Activated effector memory CD4-positive, alpha-beta T cell treated with Interleukin-2 at 50 U/mL for 16 hours (primary cell): Measurements from ENCODE around the gene KIF19.

Experiments used
- DNase-seq: peaks from one replicate; pipeline ENCODE4 v3.0.0-alpha.2; 2020

The KIF19 gene

GRCh38 chr17:74305865-74306654 lies 20.0 kb upstream of the KIF19 start:
- no peak for DNase-seq

GRCh38 chr17:74307984-74308773 lies 17.8 kb upstream of the KIF19 start:
- no peak for DNase-seq

GRCh38 chr17:74309902-74310301 lies 16.1 kb upstream of the KIF19 start:
- DNase-seq = no peak

DNA sequence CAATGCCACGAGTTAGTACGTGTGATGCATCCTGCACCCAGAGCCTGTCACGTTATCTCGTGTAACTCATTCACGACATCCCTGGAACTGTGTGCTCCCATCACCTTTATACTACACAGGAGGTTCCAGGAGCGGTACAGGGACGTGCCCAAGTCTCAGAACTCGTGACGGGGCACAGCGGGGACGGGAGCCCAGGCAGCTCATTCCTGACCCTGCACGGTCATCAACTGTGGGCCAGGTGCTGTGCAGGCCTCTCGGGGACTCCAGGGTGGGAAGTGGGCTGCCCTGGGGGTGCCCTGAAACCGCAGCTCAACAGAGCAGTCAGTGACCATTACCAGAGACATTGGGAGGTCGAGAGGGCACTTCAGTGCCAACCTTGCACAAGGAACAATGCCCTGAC lies 11.1 kb upstream of the KIF19 start:
- DNase-seq = no peak

DNA sequence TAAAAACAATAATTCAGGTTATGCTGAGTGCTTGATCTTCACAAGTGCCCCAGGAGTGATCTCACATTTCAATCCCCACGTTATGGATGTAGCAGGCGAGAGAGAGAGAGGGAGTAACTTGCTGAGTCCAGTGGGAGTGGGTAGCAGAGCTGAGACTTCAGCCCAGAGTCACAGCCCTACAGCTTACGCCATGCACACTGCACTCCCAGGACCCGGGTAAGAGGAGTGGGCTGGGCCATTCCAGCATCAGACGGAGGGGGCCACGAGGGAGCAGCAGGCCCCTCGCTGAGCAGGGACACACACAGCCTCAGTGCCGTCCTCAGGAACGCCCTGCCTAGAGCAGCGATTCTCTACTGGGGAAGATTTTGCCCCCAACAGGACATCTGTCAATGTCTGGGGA lies 9.8 kb upstream of the KIF19 start:
- no peak for DNase-seq

GRCh38 chr17:74317071-74317470 lies 9.0 kb upstream of the KIF19 start:
- no peak for DNase-seq

- no peak for DNase-seq
Observed at GRCh38 chr17:74318391-74318790, 7.6 kb upstream of the KIF19 start.

DNA sequence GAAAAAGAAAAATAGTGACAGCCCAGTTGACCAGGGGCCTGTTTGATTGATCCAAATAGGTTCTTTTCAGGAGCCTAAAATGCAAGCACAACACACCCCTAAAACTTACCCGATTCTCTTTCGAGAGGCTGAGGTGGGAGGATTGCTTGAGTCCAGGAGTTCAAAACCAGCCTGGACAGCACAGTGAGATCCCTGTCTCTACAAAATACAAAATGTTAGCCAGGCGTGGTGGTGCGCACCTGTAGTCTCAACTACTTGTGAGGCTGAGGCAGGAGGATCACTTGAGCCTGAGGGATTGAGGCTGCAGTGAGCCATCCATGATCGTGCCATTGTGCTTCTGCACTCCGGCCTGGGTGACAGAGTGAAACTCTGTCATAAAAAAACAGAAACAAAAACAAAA lies 1.5 kb upstream of the KIF19 start:
- no peak for DNase-seq

DNA sequence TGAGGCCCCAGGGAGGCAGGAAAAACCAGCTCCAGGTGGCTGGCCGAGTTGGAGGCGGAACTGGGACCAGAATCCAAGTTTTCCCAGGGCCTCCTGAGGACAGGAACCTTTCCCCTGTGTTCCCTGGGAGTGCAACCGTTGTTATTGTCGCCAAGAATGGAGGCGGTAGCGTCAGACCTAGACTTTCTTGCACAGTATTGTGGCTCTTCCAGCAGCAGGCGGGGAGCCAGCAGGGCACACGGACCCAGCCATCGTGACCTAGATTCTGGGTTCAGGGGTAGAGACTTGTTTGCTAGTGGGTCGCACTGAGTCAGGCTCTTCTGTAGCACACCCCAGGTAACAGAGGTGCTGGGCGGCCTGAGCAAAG lies 667 bp upstream of the KIF19 start:
- DNase-seq = no peak

DNA sequence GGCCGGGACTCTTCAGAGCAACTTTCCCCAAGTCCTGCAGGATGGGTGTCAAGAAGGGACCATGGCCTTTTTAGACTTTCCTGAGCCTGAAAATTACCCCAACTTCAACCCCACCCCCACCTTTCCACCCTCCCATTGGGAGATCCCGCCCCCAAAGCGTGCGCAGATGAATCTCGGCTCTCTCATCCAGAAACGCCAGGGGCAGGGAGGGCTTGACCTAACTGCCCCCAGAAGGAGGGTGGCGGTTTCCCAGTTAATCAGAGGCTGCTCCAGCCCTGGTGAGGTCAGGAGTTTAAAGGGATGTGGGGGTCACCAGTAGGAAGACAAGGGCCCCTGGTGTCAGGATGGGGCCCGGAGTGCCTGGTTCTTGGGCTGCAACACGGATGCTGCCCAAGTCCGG lies 480 bp downstream of the KIF19 start:
- no peak for DNase-seq

- DNase-seq = no peak
Observed at GRCh38 chr17:74328487-74328886, 2.5 kb downstream of the KIF19 start.

- no peak for DNase-seq
Observed at GRCh38 chr17:74329378-74329777, 3.4 kb downstream of the KIF19 start.

DNA sequence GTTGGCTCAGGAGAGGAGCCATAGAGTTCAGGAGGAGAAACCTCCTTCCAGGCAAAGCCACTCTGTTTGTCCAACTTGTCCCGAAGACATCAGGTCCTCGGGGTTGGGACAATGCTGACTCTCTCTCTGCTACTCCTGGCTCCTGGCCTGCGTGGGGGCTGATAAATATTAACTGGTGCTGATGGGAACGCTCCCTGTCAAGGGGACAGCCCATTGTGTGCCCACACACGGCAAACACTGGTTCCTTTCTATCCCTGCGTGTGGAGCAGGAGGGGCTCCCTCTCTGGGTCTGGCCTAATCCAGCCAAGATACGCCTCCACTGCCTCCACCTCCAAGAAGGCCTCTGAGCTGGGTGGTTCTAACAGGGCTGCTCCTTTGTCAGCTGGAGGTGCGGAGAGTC lies 4.4 kb downstream of the KIF19 start:
- no peak for DNase-seq

DNA sequence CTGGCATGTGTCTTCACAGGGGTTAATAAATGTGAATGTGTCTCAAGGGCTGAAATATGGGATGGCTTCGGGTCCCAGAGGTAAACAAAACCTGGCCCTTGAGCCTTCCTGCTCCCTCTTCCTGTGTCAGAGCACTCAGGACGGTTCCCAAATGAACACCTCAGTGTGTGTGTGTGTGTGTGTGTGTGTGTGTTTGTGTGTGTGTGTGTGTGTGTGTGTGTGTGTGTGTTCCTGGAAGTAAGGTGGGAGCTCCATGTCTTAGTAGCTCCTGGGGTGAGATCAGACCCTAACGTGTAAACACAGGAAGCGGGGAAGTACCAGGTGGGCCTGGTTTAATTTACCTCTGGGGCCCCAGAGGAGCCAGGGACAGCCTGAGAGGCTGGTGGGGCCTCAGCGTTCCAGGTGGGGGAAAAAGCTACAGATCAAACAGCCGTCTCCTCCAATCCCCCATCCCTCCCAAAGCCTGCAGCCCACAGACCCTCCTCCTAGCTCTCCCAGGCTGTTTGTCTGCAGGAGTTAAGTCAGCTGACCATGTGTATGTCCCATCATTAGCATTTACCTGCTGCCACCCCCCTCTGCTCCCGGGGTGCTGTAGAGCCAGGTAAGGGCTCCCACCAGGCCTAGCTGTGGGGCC lies 6.1 kb downstream of the KIF19 start:
- no peak for DNase-seq

- DNase-seq = no peak
Observed at GRCh38 chr17:74332763-74333283, 6.8 kb downstream of the KIF19 start.

- DNase-seq = no peak
Observed at GRCh38 chr17:74334393-74335039, 8.5 kb downstream of the KIF19 start.

- DNase-seq = no peak
Observed at GRCh38 chr17:74335529-74336062, 9.6 kb downstream of the KIF19 start.

- no peak for DNase-seq
Observed at GRCh38 chr17:74336307-74336706, 10.3 kb downstream of the KIF19 start.

DNA sequence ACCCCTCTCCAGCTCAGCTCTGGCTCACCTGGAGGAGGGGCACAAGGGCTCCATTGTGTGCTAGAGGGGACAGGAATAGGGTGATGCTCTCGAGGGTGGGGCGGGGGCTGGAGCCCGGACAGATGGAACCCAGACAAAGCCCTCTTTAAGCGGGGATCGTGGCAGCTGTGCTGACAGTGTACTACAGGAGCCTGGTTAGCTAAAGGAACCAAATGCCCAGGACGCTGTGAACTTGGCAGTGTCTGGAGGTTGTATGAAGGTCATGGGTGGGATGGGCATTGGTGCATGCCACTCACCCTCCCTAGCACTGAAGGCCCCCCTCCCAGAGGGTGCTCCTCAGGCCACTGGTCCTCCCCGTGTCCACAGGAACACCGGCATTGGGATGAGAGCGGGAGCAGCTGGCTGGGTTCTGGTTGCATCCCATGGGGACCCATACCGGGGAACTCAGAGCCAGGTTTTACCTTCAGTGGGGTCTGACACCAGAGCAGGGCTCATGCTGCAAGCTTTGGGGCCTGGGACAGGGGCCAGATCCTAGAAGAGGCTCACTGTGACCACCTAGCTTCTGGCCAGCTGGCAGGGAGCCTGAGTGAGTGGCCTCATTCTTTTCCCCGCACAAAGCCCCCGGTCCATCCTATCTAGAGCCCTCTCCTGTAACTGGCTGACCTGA lies 11.9 kb downstream of the KIF19 start:
- DNase-seq = no peak

GRCh38 chr17:74339537-74340195 lies 13.6 kb downstream of the KIF19 start:
- DNase-seq = no peak

DNA sequence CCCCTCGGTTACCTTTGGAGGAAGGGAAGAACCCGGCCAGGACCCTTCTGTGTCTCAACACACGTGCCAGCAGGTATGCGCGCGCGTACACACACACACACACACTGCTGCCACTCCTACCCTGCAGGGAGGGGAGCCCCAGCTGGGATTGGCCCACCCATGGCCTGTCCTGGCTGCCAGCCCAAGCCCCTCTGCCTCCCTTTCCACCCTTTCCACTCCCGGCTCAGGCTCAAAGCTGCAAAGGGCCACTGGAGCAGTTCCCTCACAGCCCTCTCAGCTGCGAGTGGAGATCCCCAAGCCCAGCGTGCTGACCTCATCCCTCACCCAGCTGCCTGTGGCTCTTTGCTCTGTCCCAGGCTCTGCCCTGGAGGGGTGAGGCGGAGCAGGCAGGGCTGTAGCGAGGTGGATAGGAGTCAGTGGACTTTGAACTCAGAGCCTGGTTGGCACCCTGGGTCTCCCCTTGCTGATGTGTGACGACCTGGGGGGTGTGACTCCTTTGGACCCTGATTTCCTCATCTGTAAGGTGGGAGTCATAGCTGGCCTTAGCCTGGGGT lies 14.5 kb downstream of the KIF19 start:
- DNase-seq = no peak

DNA sequence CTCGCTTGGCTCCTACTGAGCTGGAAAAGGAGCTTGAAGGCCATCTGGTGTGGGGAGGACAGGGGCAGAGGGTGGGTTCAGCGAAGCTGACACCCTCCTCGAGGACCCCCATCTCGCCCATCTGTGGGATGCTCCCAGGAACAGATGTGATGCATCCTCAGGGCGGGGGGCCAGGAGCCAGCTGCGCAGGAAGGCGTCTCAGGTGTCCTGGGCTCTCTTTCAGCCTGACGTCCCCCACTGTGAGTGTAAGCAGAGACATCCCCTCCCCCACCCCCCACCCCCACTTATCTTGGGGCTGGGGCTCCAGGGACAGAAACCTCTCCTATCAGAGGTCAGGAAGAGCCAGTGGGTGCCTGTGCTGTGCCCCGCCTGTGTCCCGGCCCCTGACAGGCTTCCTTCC lies 16.2 kb downstream of the KIF19 start:
- no peak for DNase-seq
